Ishikawa (cell line): ENCODE results near the gene GABPA.

Source experiments
- CEBPB ChIP-seq: IDR thresholded peaks from 2 replicates; pipeline ENCODE4 v1.6.1; 2012
- CREB1 ChIP-seq: IDR thresholded peaks from 2 replicates; pipeline ENCODE4 v1.6.1; 2012; ENCODE audit warnings: low read depth
- EGR1 ChIP-seq: IDR thresholded peaks from 2 replicates; pipeline ENCODE4 v1.6.1; 2012
- EP300 ChIP-seq: IDR thresholded peaks from 2 replicates; pipeline ENCODE4 v1.6.1; 2012; ENCODE audit warnings: borderline replicate concordance
- FOXM1 ChIP-seq: IDR thresholded peaks from 2 replicates; pipeline ENCODE4 v1.6.1; 2012; ENCODE audit warnings: low read depth, borderline replicate concordance
- MAX ChIP-seq: IDR thresholded peaks from 2 replicates; pipeline ENCODE4 v1.6.1; 2012
- NFIC ChIP-seq: IDR thresholded peaks from 2 replicates; pipeline ENCODE4 v1.6.1; 2012
- RAD21 ChIP-seq: IDR thresholded peaks from 2 replicates; pipeline ENCODE4 v1.6.1; 2012; ENCODE audit warnings: low read depth
- REST ChIP-seq: IDR thresholded peaks from 2 replicates; pipeline ENCODE4 v1.6.1; 2012; ENCODE audit warnings: low read depth, mild to moderate bottlenecking
- TAF1 ChIP-seq: IDR thresholded peaks from 2 replicates; pipeline ENCODE4 v1.6.1; 2012; ENCODE audit warnings: low read depth, mild to moderate bottlenecking
- TCF12 ChIP-seq: IDR thresholded peaks from 2 replicates; pipeline ENCODE4 v1.6.1; 2012; ENCODE audit warnings: low read depth
- TEAD4 ChIP-seq: IDR thresholded peaks from 2 replicates; pipeline ENCODE4 v1.6.1; 2012
- USF1 ChIP-seq: IDR thresholded peaks from 2 replicates; pipeline ENCODE4 v1.6.1; 2012
- YY1 ChIP-seq: IDR thresholded peaks from 2 replicates; pipeline ENCODE4 v1.6.1; 2012; ENCODE audit warnings: low read depth
- ZBTB7A ChIP-seq: IDR thresholded peaks from 2 replicates; pipeline ENCODE4 v1.6.1; 2012; ENCODE audit warnings: low read depth

The GABPA gene

GRCh38 chr21:25750085-25750484, 15.3 kb downstream of the GABPA start:
- TF ChIP-seq CREB1 (no peak), FOXM1 (no peak)

GRCh38 chr21:25752416-25752815, 17.6 kb downstream of the GABPA start:
- TF ChIP-seq USF1 (no peak), TCF12 (no peak), MAX (no peak), YY1 (no peak), NFIC (no peak), TEAD4 (no peak), ZBTB7A (no peak), TAF1 (no peak), CEBPB (no peak), REST (no peak), EGR1 (no peak), EP300 (no peak), FOXM1 (no peak), RAD21 (no peak), CREB1 (no peak)

GRCh38 chr21:25756190-25756932, 21.6 kb downstream of the GABPA start:
- TF ChIP-seq NFIC (no peak), MAX (no peak), YY1 (no peak), EP300 (no peak)

GRCh38 chr21:25757531-25757930, 22.8 kb downstream of the GABPA start:
- TF ChIP-seq EGR1, result no peak
- no peak for TF ChIP-seq RAD21
- no peak for TF ChIP-seq FOXM1
- no peak for TF ChIP-seq CREB1
- TF ChIP-seq TEAD4, result no peak
- TF ChIP-seq YY1, result no peak
- TF ChIP-seq TCF12, result no peak
- TF ChIP-seq TAF1, result no peak
- TF ChIP-seq MAX, result no peak
- TF ChIP-seq REST, result no peak
- no peak for TF ChIP-seq ZBTB7A
- TF ChIP-seq USF1, result no peak
- no peak for TF ChIP-seq NFIC
- no peak for TF ChIP-seq EP300
- TF ChIP-seq CEBPB, result no peak

GRCh38 chr21:25759573-25759972, 24.8 kb downstream of the GABPA start:
- TF ChIP-seq FOXM1 (no peak), NFIC (no peak), REST (no peak), TEAD4 (no peak), TCF12 (no peak), EGR1 (no peak), CEBPB (no peak), CREB1 (no peak), EP300 (no peak), USF1 (no peak), TAF1 (no peak), RAD21 (no peak), MAX (no peak), ZBTB7A (no peak)
